Sigmoid colon (tissue), 7 donors: ENCODE data around the gene CAPN5. TPM values are rescaled to one million over a fixed set of nuclear protein-coding genes. Genes with fewer than 3 reads are reported as not detected.
A peak's percentile ranks its signal among the peaks of the same experiment; 100 is the strongest.

Source experiments
- DNase-seq: peaks from one replicate; pipeline ENCODE4 v3.0.0-alpha.2; 2019
- H3K27ac ChIP-seq, 4 donors: fragments of 200-600 bp; sonication (generic); one replicate each; pipeline ENCODE4 v1.5.1; 2016 to 2019; ENCODE audit warnings: mild to moderate bottlenecking in 1 of 4
- H3K27me3 ChIP-seq, 3 donors: fragments of 200-600 bp; sonication (generic); one replicate each; pipeline ENCODE4 v1.5.1; 2019; ENCODE audit warnings: mild to moderate bottlenecking in 1 of 3
- H3K36me3 ChIP-seq, 4 donors: fragments of 200-600 bp; sonication (generic); one replicate each; pipeline ENCODE4 v1.5.1; 2016 to 2019
- H3K4me1 ChIP-seq, 4 donors: fragments of 200-600 bp; sonication (generic); one replicate each; pipeline ENCODE4 v1.5.1; 2017 to 2019
- H3K4me3 ChIP-seq, 4 donors: fragments of 200-600 bp; sonication (generic); one replicate each; pipeline ENCODE4 v1.5.1; 2017 to 2019; ENCODE audit warnings: mild to moderate bottlenecking in 2 of 4, moderate library complexity in 1 of 4
- H3K9me3 ChIP-seq, 4 donors: fragments of 200-600 bp in 3 of 4; sonication (generic) in 3 of 4; one replicate each; pipeline versions ENCODE4 v1.5.1 to v1.6.1; 2013 to 2019
- EP300 ChIP-seq, 4 donors: sonication (generic); formaldehyde crosslinking; IDR thresholded peaks; one replicate each; pipeline ENCODE4 v1.6.1; 2017; ENCODE audit warnings: antibody characterized with exemption in 4 of 4
- POLR2A ChIP-seq, 2 donors: fragments of 450-650 bp; IDR thresholded peaks; one replicate each; pipeline ENCODE4 v1.6.1; 2016; ENCODE audit warnings: antibody characterized with exemption in 2 of 2, mild to moderate bottlenecking in 2 of 2, moderate library complexity in 2 of 2
- POLR2AphosphoS5 ChIP-seq, 4 donors: sonication (generic); formaldehyde crosslinking; IDR thresholded peaks; one replicate each; pipeline ENCODE4 v1.6.1; 2017; ENCODE audit warnings: antibody characterized with exemption in 4 of 4
- WGBS, 2 donors: extraction: QIAGEN DNeasy Blood & Tissue Kit; methylation state at CpG; one replicate each; pipeline ENCODE4 v1.1.7; 2013; 5-methylcytosine and 5-hydroxymethylcytosine counted together
- intact Hi-C: fragments of 100-400 bp; cut with DNase I; formaldehyde crosslinking; loops from one replicate; pipeline ENCODE4 v1.15.1; 2023
- polyA plus RNA-seq, 3 donors: library from polyadenylated mRNA; stranded (reverse); fragments of 200-250 nt; gene quantifications; one replicate each; pipeline ENCODE4 v1.2.3, GENCODE V29; 2013
- total RNA-seq, 4 donors: library from RNA; depleted of rRNA; stranded (reverse); fragments of >200 nt; gene quantifications; one replicate each; pipeline ENCODE4 v1.1.0, GENCODE V29; 2016
- TF ChIP-seq, protein P1 (sequence below), 4 experiments: fragments of 450-650 bp in 3 of 4; fragments of 200-600 bp in 1 of 4; IDR thresholded peaks; one replicate each; pipeline ENCODE4 v1.5.1; 2016 to 2019; ENCODE audit warnings: antibody characterized with exemption in 4 of 4, mild to moderate bottlenecking in 3 of 4, moderate library complexity in 2 of 4
- donor health status: healthy with polysubstance abuse.
- donor health status: Bipolar disorder and iron deficiency.
- donor health status: healthy.

CAPN5 gene
- total and polyA plus RNA-seq, 7 donors, result 4.1 to 110 (median 12.5) TPM

DNA sequence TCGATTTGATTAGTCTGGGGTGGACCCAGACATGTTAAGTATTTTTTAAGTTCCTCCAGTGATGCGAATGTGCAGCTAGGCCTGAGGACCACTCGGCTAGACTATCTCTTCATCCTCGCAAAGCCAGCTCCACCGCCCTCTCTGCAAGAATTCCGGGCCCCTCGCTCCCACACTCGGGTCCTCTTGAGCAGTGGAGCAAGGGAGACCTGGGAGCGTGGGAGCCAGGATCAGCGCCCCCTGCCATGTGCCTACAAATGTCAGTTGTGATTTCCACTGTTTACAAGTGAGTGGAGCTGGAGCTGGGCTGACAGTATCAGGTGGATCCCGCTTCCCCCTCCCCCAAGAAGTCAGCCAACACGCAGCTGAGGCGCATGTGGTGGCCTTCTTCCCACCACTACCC lies 25.9 kb upstream of the CAPN5 start:
- TF ChIP-seq EP300 (IDR thresholded peaks at IDR 0.05) (no peak), POLR2AphosphoS5 (IDR thresholded peaks at IDR 0.05) (no peak), POLR2A (IDR thresholded peaks at IDR 0.05) (no peak)
- TF ChIP-seq, protein P1, sequence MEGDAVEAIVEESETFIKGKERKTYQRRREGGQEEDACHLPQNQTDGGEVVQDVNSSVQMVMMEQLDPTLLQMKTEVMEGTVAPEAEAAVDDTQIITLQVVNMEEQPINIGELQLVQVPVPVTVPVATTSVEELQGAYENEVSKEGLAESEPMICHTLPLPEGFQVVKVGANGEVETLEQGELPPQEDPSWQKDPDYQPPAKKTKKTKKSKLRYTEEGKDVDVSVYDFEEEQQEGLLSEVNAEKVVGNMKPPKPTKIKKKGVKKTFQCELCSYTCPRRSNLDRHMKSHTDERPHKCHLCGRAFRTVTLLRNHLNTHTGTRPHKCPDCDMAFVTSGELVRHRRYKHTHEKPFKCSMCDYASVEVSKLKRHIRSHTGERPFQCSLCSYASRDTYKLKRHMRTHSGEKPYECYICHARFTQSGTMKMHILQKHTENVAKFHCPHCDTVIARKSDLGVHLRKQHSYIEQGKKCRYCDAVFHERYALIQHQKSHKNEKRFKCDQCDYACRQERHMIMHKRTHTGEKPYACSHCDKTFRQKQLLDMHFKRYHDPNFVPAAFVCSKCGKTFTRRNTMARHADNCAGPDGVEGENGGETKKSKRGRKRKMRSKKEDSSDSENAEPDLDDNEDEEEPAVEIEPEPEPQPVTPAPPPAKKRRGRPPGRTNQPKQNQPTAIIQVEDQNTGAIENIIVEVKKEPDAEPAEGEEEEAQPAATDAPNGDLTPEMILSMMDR (IDR thresholded peaks at IDR 0.05), result no peak
- Histone ChIP-seq H3K4me3 (no peak overlapping the region), H3K27ac (no peak overlapping the region), H3K27me3 (peaks cover 10 to 70% (median 45%) of the 10 kb centered on the region in 3 donors), H3K4me1 (peaks cover 0 to 14% (median 11%) of the 10 kb centered on the region in 4 donors), H3K9me3 (no peaks in the 10 kb centered on the region), H3K36me3 (no peaks in the 10 kb centered on the region)
- 92 to 95% methylated on average over 13 of the region's 13 CpGs for WGBS, 2 donors
- DNase-seq, result peak; percentile 57
- intact Hi-C loops, result no loop called here

DNA sequence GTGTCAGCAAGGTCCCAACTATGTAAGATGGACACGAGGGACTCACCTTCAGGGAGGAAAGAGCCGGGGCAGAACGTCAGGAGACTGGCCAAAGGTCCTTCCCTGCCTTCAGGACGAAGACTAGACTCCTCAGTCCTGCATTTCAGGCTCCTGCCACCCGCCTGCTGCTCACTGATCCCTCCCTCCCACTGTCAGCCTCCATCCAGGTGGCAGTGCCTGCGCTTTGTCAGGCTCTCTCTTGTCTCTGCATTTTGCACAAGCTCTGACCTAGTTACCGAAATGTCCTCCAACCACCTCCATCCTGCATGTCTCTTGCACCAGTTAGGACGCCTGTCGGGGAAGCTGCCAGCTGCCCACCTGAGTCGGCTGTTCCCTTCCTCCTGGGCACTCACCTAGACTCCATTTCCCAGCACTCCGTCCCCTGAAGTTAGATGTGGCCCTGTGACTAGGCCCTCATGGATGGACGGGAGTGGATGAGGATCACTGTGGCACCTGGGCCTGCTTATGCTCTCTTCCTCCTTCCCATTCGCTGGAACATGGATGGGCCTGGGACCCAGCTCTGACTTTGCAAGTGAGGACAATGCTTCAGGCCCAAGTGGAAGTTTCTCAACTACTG lies 24.6 kb upstream of the CAPN5 start:
- peaks cover 10 to 69% (median 47%) of the 10 kb centered on the region in 3 donors for H3K27me3 ChIP-seq
- intact Hi-C loops, result no loop called here
- WGBS, 2 donors, result 87 to 93% methylated on average over 13 of the region's 13 CpGs

DNA sequence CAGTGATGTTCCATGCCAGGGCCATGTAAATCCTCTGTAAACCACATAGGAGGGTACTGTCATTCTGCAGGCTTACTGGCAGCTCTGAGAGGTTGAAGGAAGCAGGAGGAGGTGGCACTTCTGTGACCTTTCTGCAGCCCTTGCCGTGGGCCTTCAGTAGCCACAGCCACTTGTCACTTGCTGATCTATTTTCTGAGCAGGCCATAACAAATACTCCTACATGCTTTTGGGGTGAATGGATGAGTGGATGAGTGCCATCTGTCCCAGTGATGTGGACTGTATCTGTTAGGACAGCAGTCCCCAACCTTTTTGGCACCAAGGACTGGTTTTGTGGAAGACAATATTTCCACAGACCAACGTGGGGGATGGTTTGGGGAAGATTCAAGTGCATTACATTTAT lies 22.4 kb upstream of the CAPN5 start:
- H3K27me3 ChIP-seq, result peaks cover 10 to 52% (median 39%) of the 10 kb centered on the region in 3 donors
- WGBS, 2 donors, result 85 to 90% methylated on average over 2 of the region's 2 CpGs

More for the DNA sequence above, 24.6 kb upstream of the CAPN5 start:
- DNase-seq, result peak; percentile 51
- TF ChIP-seq, protein P1 (IDR thresholded peaks at IDR 0.05), result no peak
- TF ChIP-seq POLR2A (IDR thresholded peaks at IDR 0.05) (no peak), EP300 (IDR thresholded peaks at IDR 0.05) (no peak), POLR2AphosphoS5 (IDR thresholded peaks at IDR 0.05) (no peak)
- Histone ChIP-seq H3K4me3 (no peak overlapping the region), H3K4me1 (peaks cover 0 to 22% (median 15%) of the 10 kb centered on the region in 4 donors), H3K27ac (no peak overlapping the region), H3K9me3 (no peaks in the 10 kb centered on the region), H3K36me3 (no peaks in the 10 kb centered on the region)

DNA sequence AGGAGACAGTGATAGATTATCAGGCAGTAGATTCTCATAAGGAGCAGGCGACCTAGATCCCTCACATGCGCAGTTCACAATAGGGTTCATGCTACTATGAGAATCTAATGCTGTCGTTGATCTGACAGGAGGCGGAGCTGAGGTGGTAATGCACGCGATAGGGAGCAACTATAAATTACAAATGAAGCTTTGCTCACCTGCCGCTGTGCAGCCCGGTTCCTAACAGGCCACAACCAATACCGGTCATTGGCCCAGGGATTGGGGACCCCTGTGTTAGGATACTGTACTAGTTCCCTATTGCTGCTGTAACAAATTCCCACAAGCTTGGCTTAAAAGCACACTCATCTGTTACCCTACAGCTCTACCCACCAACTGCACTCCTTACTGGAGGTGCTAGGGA lies 21.9 kb upstream of the CAPN5 start:
- no peak overlapping the region for H3K27ac ChIP-seq
- H3K36me3 ChIP-seq, result no peaks in the 10 kb centered on the region
- H3K4me3 ChIP-seq, result no peak overlapping the region
- peaks cover 5 to 47% (median 33%) of the 10 kb centered on the region in 3 donors for H3K27me3 ChIP-seq
- no peaks in the 10 kb centered on the region for H3K9me3 ChIP-seq
- TF ChIP-seq POLR2AphosphoS5 (IDR thresholded peaks at IDR 0.05), result no peak
- TF ChIP-seq POLR2A (IDR thresholded peaks at IDR 0.05), result no peak
- TF ChIP-seq, protein P1 (IDR thresholded peaks at IDR 0.05), result no peak
- peaks cover 0 to 16% (median 10%) of the 10 kb centered on the region in 4 donors for H3K4me1 ChIP-seq
- no peak for DNase-seq
- WGBS, 2 donors, result 95 to 97% methylated on average over 9 of the region's 9 CpGs
- intact Hi-C loops, result loop anchor here (5.0 kb wide), 1 partner anchor 502 kb away; no protein-coding TSS in a partner anchor

More for the DNA sequence above, 22.4 kb upstream of the CAPN5 start:
- TF ChIP-seq POLR2AphosphoS5 (IDR thresholded peaks at IDR 0.05) (no peak), POLR2A (IDR thresholded peaks at IDR 0.05) (no peak), EP300 (IDR thresholded peaks at IDR 0.05) (no peak)
- TF ChIP-seq, protein P1 (IDR thresholded peaks at IDR 0.05), result no peak
- H3K4me1 ChIP-seq, result peaks cover 0 to 22% (median 14%) of the 10 kb centered on the region in 4 donors
- no peaks in the 10 kb centered on the region for H3K36me3 ChIP-seq
- no peak for DNase-seq
- no peak overlapping the region for H3K4me3 ChIP-seq
- no peak overlapping the region for H3K27ac ChIP-seq
- intact Hi-C loops, result no loop called here
- no peaks in the 10 kb centered on the region for H3K9me3 ChIP-seq
